ENCODE results near the gene IRF2. TPM values are rescaled to one million over a fixed set of nuclear protein-coding genes. Genes with fewer than 3 reads are reported as not detected.

Gene IRF2
- total RNA-seq, 2 donors from 2014 or later = 35.3 to 68.0 TPM

GRCh38 chr4:184499996-184500395, 25.6 kb upstream of the IRF2 start:
- no peaks in the 10 kb centered on the region for H3K9me3 ChIP-seq
- ATAC-seq (ENCODE audit: insufficient number of reproducible peaks, low FRiP score, low read depth) = no peak
- TF ChIP-seq CTCF (IDR thresholded peaks at IDR 0.05) = no peak
- H3K4me3 ChIP-seq = no peak overlapping the region
- H3K4me1 ChIP-seq (ENCODE audit: control insufficient read depth in 1 of 2, low read depth in 2 of 2) = no peaks in the 10 kb centered on the region
- no peaks in the 10 kb centered on the region for H3K27me3 ChIP-seq (replicated peaks; ENCODE audit: insufficient read depth)
- H3K36me3 ChIP-seq = no peaks in the 10 kb centered on the region
- DNase-seq (ENCODE audit: low spot score) = no peak
- no peak overlapping the region for H3K27ac ChIP-seq

GRCh38 chr4:184498598-184498997, 24.2 kb upstream of the IRF2 start:
- Histone ChIP-seq H3K9me3 (no peaks in the 10 kb centered on the region), H3K4me1 (ENCODE audit: control insufficient read depth in 1 of 2, low read depth in 2 of 2) (no peaks in the 10 kb centered on the region), H3K36me3 (no peaks in the 10 kb centered on the region), H3K27me3 (replicated peaks; ENCODE audit: insufficient read depth) (no peaks in the 10 kb centered on the region), H3K4me3 (no peak overlapping the region), H3K27ac (no peak overlapping the region)
- ATAC-seq (ENCODE audit: insufficient number of reproducible peaks, low FRiP score, low read depth) = no peak
- TF ChIP-seq CTCF (IDR thresholded peaks at IDR 0.05) = no peak
- no peak for DNase-seq (ENCODE audit: low spot score)

- Histone ChIP-seq H3K4me3 (no peak overlapping the region), H3K36me3 (no peaks in the 10 kb centered on the region), H3K4me1 (ENCODE audit: control insufficient read depth in 1 of 2, low read depth in 2 of 2) (no peaks in the 10 kb centered on the region), H3K27me3 (replicated peaks; ENCODE audit: insufficient read depth) (no peaks in the 10 kb centered on the region), H3K9me3 (no peaks in the 10 kb centered on the region), H3K27ac (no peak overlapping the region)
- ATAC-seq (ENCODE audit: insufficient number of reproducible peaks, low FRiP score, low read depth) (no peak), DNase-seq (ENCODE audit: low spot score) (no peak)
- TF ChIP-seq CTCF (IDR thresholded peaks at IDR 0.05) = no peak
Observed at GRCh38 chr4:184489771-184490170, 15.4 kb upstream of the IRF2 start.

GRCh38 chr4:184487503-184487902, 13.2 kb upstream of the IRF2 start:
- ATAC-seq (ENCODE audit: insufficient number of reproducible peaks, low FRiP score, low read depth) = no peak
- H3K36me3 ChIP-seq = no peaks in the 10 kb centered on the region
- no peaks in the 10 kb centered on the region for H3K27me3 ChIP-seq (replicated peaks; ENCODE audit: insufficient read depth)
- no peaks in the 10 kb centered on the region for H3K9me3 ChIP-seq
- no peak overlapping the region for H3K27ac ChIP-seq
- H3K4me3 ChIP-seq = no peak overlapping the region
- no peak for DNase-seq (ENCODE audit: low spot score)
- H3K4me1 ChIP-seq (ENCODE audit: control insufficient read depth in 1 of 2, low read depth in 2 of 2) = no peaks in the 10 kb centered on the region
- no peak for TF ChIP-seq CTCF (IDR thresholded peaks at IDR 0.05)

- H3K36me3 ChIP-seq = no peaks in the 10 kb centered on the region
- no peak overlapping the region for H3K4me3 ChIP-seq
- TF ChIP-seq CTCF (IDR thresholded peaks at IDR 0.05) = no peak
- no peak overlapping the region for H3K27ac ChIP-seq
- H3K9me3 ChIP-seq = no peaks in the 10 kb centered on the region
- H3K4me1 ChIP-seq (ENCODE audit: control insufficient read depth in 1 of 2, low read depth in 2 of 2) = no peaks in the 10 kb centered on the region
- no peaks in the 10 kb centered on the region for H3K27me3 ChIP-seq (replicated peaks; ENCODE audit: insufficient read depth)
- no peak for DNase-seq (ENCODE audit: low spot score)
- no peak for ATAC-seq (ENCODE audit: insufficient number of reproducible peaks, low FRiP score, low read depth)
Observed at GRCh38 chr4:184485279-184485678, 10.9 kb upstream of the IRF2 start.
